ENCODE data around the gene ZNF800. TPM values are rescaled to one million over a fixed set of nuclear protein-coding genes. Genes with fewer than 3 reads are reported as not detected.

ZNF800 gene
- total RNA-seq, 1 donor from 2014 or later: 29.8 TPM

- H3K27ac Mint-ChIP-seq (ENCODE audit: unreplicated experiment): peak overlapping the region; percentile 87
- peaks cover 7% of the 10 kb centered on the region for H3K36me3 Mint-ChIP-seq (ENCODE audit: low read depth)
- no peaks in the 10 kb centered on the region for H3K9me3 Mint-ChIP-seq
- peak overlapping the region; percentile 94 for H3K4me3 Mint-ChIP-seq
- peaks cover 46% of the 10 kb centered on the region for H3K27me3 Mint-ChIP-seq (ENCODE audit: low read depth)
- no peak for DNase-seq (ENCODE audit: low read depth, low spot score)
- no peak for TF ChIP-seq CTCF (conservative IDR thresholded peaks at IDR 0.05)
- peaks cover 28% of the 10 kb centered on the region for H3K4me1 Mint-ChIP-seq
These were observed 1.0 kb upstream of the ZNF800 start for GRCh38 chr7:127393368-127394058.

GRCh38 chr7:127392182-127392565, 334 bp downstream of the ZNF800 start:
- no peak for TF ChIP-seq CTCF (conservative IDR thresholded peaks at IDR 0.05)
- Mint-ChIP-seq H3K27me3 (ENCODE audit: low read depth) (peaks cover 36% of the 10 kb centered on the region), H3K4me3 (peak overlapping the region; percentile 93), H3K27ac (ENCODE audit: unreplicated experiment) (peak overlapping the region; percentile 95), H3K9me3 (no peaks in the 10 kb centered on the region), H3K36me3 (ENCODE audit: low read depth) (peaks cover 13% of the 10 kb centered on the region), H3K4me1 (peaks cover 28% of the 10 kb centered on the region)
- DNase-seq (ENCODE audit: low read depth, low spot score): peak; percentile 45

- H3K4me1 Mint-ChIP-seq: peaks cover 28% of the 10 kb centered on the region
- peak overlapping the region; percentile 99 for H3K4me3 Mint-ChIP-seq
- no peaks in the 10 kb centered on the region for H3K9me3 Mint-ChIP-seq
- H3K27me3 Mint-ChIP-seq (ENCODE audit: low read depth): peaks cover 35% of the 10 kb centered on the region
- TF ChIP-seq CTCF (conservative IDR thresholded peaks at IDR 0.05): no peak
- DNase-seq (ENCODE audit: low read depth, low spot score): peak; percentile 9
- H3K36me3 Mint-ChIP-seq (ENCODE audit: low read depth): peaks cover 13% of the 10 kb centered on the region
- peak overlapping the region; percentile 90 for H3K27ac Mint-ChIP-seq (ENCODE audit: unreplicated experiment)
These were observed 822 bp downstream of the ZNF800 start for GRCh38 chr7:127391591-127392181.

GRCh38 chr7:127390817-127391590, 1.5 kb downstream of the ZNF800 start:
- H3K36me3 Mint-ChIP-seq (ENCODE audit: low read depth): peaks cover 13% of the 10 kb centered on the region
- H3K4me1 Mint-ChIP-seq: peaks cover 28% of the 10 kb centered on the region
- DNase-seq (ENCODE audit: low read depth, low spot score): no peak
- H3K27ac Mint-ChIP-seq (ENCODE audit: unreplicated experiment): peak overlapping the region; percentile 90
- H3K4me3 Mint-ChIP-seq: peak overlapping the region; percentile 99
- no peak for TF ChIP-seq CTCF (conservative IDR thresholded peaks at IDR 0.05)
- H3K27me3 Mint-ChIP-seq (ENCODE audit: low read depth): peaks cover 30% of the 10 kb centered on the region
- no peaks in the 10 kb centered on the region for H3K9me3 Mint-ChIP-seq

GRCh38 chr7:127390186-127390816, 2.2 kb downstream of the ZNF800 start:
- no peaks in the 10 kb centered on the region for H3K9me3 Mint-ChIP-seq
- DNase-seq (ENCODE audit: low read depth, low spot score): no peak
- H3K4me3 Mint-ChIP-seq: peak overlapping the region; percentile 99
- H3K36me3 Mint-ChIP-seq (ENCODE audit: low read depth): peaks cover 15% of the 10 kb centered on the region
- no peak overlapping the region for H3K27ac Mint-ChIP-seq (ENCODE audit: unreplicated experiment)
- TF ChIP-seq CTCF (conservative IDR thresholded peaks at IDR 0.05): no peak
- peaks cover 28% of the 10 kb centered on the region for H3K4me1 Mint-ChIP-seq
- peaks cover 23% of the 10 kb centered on the region for H3K27me3 Mint-ChIP-seq (ENCODE audit: low read depth)
